ENCODE results near the gene CETP.

GRCh38 chr16:56982695-56983094, 20.9 kb downstream of the CETP start:
- TF ChIP-seq CTCF (IDR thresholded peaks at IDR 0.05): no peak
- no peak for TF ChIP-seq POLR2A (IDR thresholded peaks at IDR 0.05)
- TF ChIP-seq EP300 (IDR thresholded peaks at IDR 0.05): no peak
